Transverse colon (tissue), 3 donors: ENCODE results near the gene MYBL2.

Source experiments
- EP300 ChIP-seq: sonication (generic); formaldehyde crosslinking; IDR thresholded peaks from one replicate; pipeline ENCODE4 v1.6.1; 2017; ENCODE audit warnings: antibody characterized with exemption, low read depth
- POLR2A ChIP-seq: fragments of 450-650 bp; IDR thresholded peaks from one replicate; pipeline ENCODE4 v1.6.1; 2016; ENCODE audit warnings: antibody characterized with exemption, mild to moderate bottlenecking, moderate library complexity
- TF ChIP-seq, protein P1 (sequence below), 5 experiments: fragments of 200-600 bp in 3 of 5; fragments of 450-650 bp in 2 of 5; sonication (generic) in 3 of 5; IDR thresholded peaks; 1 replicate in 2 of 5; 2 replicates in 3 of 5; pipeline ENCODE4 v1.5.1; 2016 to 2017; ENCODE audit warnings: antibody characterized with exemption in 5 of 5, inconsistent platforms in 3 of 5, mild to moderate bottlenecking in 2 of 5, moderate library complexity in 1 of 5

DNA sequence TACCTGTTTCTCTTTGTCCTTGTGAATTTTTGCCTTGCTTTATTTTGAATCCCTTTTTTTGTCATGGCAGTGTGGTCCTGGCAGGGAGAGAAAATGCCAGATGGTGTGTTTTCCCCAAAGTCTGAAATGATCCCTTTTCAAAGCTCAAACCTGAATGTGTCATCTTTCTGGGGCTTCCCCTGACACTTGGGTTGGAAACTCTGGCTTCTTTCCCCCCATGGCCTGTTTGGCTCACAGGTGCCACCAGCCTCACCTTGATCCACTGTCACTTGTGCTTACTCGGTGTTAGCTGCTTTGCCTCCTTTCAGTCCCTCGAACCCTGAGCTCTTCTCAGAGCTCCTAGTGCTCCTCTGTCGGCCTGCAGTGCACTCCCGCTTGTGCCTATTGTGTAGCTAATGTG, 22.3 kb downstream of the MYBL2 start:
- no peak for TF ChIP-seq POLR2A
- TF ChIP-seq, protein P1, sequence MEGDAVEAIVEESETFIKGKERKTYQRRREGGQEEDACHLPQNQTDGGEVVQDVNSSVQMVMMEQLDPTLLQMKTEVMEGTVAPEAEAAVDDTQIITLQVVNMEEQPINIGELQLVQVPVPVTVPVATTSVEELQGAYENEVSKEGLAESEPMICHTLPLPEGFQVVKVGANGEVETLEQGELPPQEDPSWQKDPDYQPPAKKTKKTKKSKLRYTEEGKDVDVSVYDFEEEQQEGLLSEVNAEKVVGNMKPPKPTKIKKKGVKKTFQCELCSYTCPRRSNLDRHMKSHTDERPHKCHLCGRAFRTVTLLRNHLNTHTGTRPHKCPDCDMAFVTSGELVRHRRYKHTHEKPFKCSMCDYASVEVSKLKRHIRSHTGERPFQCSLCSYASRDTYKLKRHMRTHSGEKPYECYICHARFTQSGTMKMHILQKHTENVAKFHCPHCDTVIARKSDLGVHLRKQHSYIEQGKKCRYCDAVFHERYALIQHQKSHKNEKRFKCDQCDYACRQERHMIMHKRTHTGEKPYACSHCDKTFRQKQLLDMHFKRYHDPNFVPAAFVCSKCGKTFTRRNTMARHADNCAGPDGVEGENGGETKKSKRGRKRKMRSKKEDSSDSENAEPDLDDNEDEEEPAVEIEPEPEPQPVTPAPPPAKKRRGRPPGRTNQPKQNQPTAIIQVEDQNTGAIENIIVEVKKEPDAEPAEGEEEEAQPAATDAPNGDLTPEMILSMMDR (IDR thresholded peaks at IDR 0.05) = no peak
- TF ChIP-seq EP300 = no peak
